ENCODE results near the gene USP44. TPM values are rescaled to one million over a fixed set of nuclear protein-coding genes. Genes with fewer than 3 reads are reported as not detected.

Gene USP44
- total and polyA plus RNA-seq, 7 donors = 0.11 to 0.34 (median 0.17) TPM

- no peak overlapping the region for H3K4me3 ChIP-seq
- H3K27ac ChIP-seq = no peak overlapping the region
- TF ChIP-seq CTCF (IDR thresholded peaks at IDR 0.05) = no peak
- H3K36me3 ChIP-seq (ENCODE audit: insufficient read depth in 1 of 2, low read depth in 1 of 2) = no peaks in the 10 kb centered on the region
- H3K27me3 ChIP-seq (ENCODE audit: insufficient read depth in 3 of 3, low read length in 2 of 3) = peaks cover 0 to under 1% (median 0%) of the 10 kb centered on the region in 3 donors
- no peaks in the 10 kb centered on the region for H3K4me1 ChIP-seq
- WGBS, 3 donors = 89 to 90% (median 89%) methylated on average over 7 of the region's 7 CpGs
- DNase-seq (no peak), ATAC-seq (no peak)
- no peaks in the 10 kb centered on the region for H3K9me3 ChIP-seq
- intact Hi-C loops (cut with DNase I) = no loop called here
Observed at GRCh38 chr12:95541436-95541835, 9.8 kb downstream of the USP44 start.

- Histone ChIP-seq H3K27ac (no peak overlapping the region), H3K27me3 (ENCODE audit: insufficient read depth in 3 of 3, low read length in 2 of 3) (no peaks in the 10 kb centered on the region), H3K9me3 (no peaks in the 10 kb centered on the region), H3K36me3 (ENCODE audit: insufficient read depth in 1 of 2, low read depth in 1 of 2) (no peaks in the 10 kb centered on the region), H3K4me1 (no peaks in the 10 kb centered on the region), H3K4me3 (no peak overlapping the region)
- intact Hi-C loops (cut with DNase I) = loop anchor here in 1 of 2 donors (5.0 to 10.0 kb wide), 2 partner anchors 184 to 421 kb away; no protein-coding TSS in a partner anchor
- WGBS, 3 donors = 50 to 59% (median 55%) methylated on average over 5 of the region's 5 CpGs
- DNase-seq (no peak), ATAC-seq (no peak)
- TF ChIP-seq CTCF (IDR thresholded peaks at IDR 0.05) = no peak
Observed at GRCh38 chr12:95538656-95539055, 12.6 kb downstream of the USP44 start.

- WGBS, 3 donors = 51 to 62% (median 55%) methylated on average over 4 of the region's 4 CpGs
- intact Hi-C loops (cut with DNase I) = loop anchor here in 1 of 2 donors (5.0 to 10.0 kb wide), 2 partner anchors 183 to 421 kb away; no protein-coding TSS in a partner anchor
- no peaks in the 10 kb centered on the region for H3K9me3 ChIP-seq
- H3K4me1 ChIP-seq = no peaks in the 10 kb centered on the region
- no peaks in the 10 kb centered on the region for H3K27me3 ChIP-seq (ENCODE audit: insufficient read depth in 3 of 3, low read length in 2 of 3)
- H3K36me3 ChIP-seq (ENCODE audit: insufficient read depth in 1 of 2, low read depth in 1 of 2) = no peaks in the 10 kb centered on the region
- DNase-seq (no peak), ATAC-seq (no peak)
- H3K4me3 ChIP-seq = no peak overlapping the region
- no peak for TF ChIP-seq CTCF (IDR thresholded peaks at IDR 0.05)
- H3K27ac ChIP-seq = no peak overlapping the region
Observed at GRCh38 chr12:95538006-95538405, 13.3 kb downstream of the USP44 start.

- TF ChIP-seq CTCF (IDR thresholded peaks at IDR 0.05) = no peak
- DNase-seq (no peak), ATAC-seq (no peak)
- Histone ChIP-seq H3K4me3 (no peak overlapping the region), H3K36me3 (ENCODE audit: insufficient read depth in 1 of 2, low read depth in 1 of 2) (no peaks in the 10 kb centered on the region), H3K27me3 (ENCODE audit: insufficient read depth in 3 of 3, low read length in 2 of 3) (no peaks in the 10 kb centered on the region), H3K27ac (no peak overlapping the region), H3K9me3 (no peaks in the 10 kb centered on the region), H3K4me1 (no peaks in the 10 kb centered on the region)
- WGBS, 3 donors = 71 to 74% (median 73%) methylated on average over 4 of the region's 4 CpGs
- intact Hi-C loops (cut with DNase I) = loop anchor here (5.0 to 10.0 kb wide), 2 partner anchors 179 to 197 kb away; no protein-coding TSS in a partner anchor
Observed at GRCh38 chr12:95533985-95534384, 17.3 kb downstream of the USP44 start.

- ATAC-seq (no peak), DNase-seq (no peak)
- H3K36me3 ChIP-seq (ENCODE audit: insufficient read depth in 1 of 2, low read depth in 1 of 2) = no peaks in the 10 kb centered on the region
- no peak for TF ChIP-seq CTCF (IDR thresholded peaks at IDR 0.05)
- 55 to 60% (median 58%) methylated on average over 5 of the region's 5 CpGs for WGBS, 3 donors
- H3K4me3 ChIP-seq = no peak overlapping the region
- no peaks in the 10 kb centered on the region for H3K9me3 ChIP-seq
- intact Hi-C loops (cut with DNase I) = loop anchor here (5.0 to 10.0 kb wide), 2 partner anchors 178 to 196 kb away; no protein-coding TSS in a partner anchor
- H3K4me1 ChIP-seq = no peaks in the 10 kb centered on the region
- no peak overlapping the region for H3K27ac ChIP-seq
- H3K27me3 ChIP-seq (ENCODE audit: insufficient read depth in 3 of 3, low read length in 2 of 3) = no peaks in the 10 kb centered on the region
Observed at GRCh38 chr12:95532851-95533250, 18.4 kb downstream of the USP44 start.

Data from psoas muscle (tissue), 8 donors.